GM19463 (cell line): ENCODE data around the gene ARL2.
"Not testable (repeated sequence)": the region's sequence is repeated elsewhere in the genome, so short reads cannot be mapped to it uniquely, and the experiment has no call there.

Experiments
- ATAC-seq: cut with Tn5 transposase; IDR thresholded peaks from one replicate; pipeline ENCODE4 v1.9.1; 2021; ENCODE audit warnings: mild to moderate bottlenecking, moderate library complexity; ENCODE audit not compliant: unreplicated experiment

The ARL2 gene

DNA sequence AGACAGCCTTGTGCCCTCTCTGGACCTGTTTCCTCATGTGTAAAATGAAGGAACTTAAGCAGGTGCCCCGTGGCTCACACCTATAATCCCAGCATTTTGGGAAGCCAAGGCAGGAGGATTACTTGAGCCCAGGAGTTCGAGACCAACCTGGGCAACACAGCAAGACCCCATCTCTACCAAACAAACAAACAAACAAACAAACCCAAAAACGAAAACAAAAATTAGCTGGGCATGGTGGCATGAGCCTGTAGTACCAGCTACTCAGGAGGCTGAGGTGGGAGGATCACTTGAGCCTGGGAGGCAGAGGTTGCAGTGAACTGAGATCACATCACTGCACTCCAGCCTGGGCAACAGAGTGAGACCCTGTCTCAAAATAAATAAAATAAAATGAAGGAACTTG, 10.0 kb upstream of the ARL2 start:
- not testable (repeated sequence) for ATAC-seq

DNA sequence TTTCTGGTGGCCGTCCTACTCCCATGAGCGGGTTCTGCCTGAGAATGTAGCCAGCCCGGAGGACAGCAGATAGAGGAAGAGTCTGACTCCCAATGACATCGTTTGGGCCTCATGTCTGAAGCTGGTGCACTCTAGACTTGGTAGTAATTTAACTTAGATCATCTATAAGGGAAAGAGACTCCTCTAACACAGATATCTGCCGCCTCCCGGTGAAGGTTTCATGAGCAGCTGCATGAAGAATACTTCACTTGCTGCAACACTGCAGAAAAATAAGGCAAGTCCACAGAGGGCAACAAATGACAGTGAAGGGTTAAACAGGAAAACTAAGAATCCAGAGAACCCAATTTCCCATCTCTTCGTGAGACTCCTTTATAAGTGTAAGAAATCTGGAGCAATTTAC, 5.9 kb upstream of the ARL2 start:
- no peak for ATAC-seq

DNA sequence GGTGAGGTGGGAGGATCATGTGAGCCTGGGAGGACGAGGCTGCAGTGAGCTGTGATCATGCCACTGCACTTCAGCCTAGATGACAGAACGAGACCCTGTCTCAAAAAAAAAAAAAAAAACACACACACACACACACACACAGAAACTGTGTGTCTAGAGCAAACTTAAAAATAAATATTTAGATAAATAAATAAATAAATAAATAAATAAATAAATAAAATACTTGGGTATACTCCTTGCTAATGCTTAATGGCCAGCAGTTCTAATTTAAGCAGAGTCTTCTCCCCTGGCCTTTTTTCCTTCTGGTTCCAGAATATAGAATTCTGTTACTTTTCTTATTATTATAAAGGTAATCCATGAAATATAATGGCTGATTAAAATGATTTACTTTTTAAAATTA, 5.1 kb upstream of the ARL2 start:
- no peak for ATAC-seq

DNA sequence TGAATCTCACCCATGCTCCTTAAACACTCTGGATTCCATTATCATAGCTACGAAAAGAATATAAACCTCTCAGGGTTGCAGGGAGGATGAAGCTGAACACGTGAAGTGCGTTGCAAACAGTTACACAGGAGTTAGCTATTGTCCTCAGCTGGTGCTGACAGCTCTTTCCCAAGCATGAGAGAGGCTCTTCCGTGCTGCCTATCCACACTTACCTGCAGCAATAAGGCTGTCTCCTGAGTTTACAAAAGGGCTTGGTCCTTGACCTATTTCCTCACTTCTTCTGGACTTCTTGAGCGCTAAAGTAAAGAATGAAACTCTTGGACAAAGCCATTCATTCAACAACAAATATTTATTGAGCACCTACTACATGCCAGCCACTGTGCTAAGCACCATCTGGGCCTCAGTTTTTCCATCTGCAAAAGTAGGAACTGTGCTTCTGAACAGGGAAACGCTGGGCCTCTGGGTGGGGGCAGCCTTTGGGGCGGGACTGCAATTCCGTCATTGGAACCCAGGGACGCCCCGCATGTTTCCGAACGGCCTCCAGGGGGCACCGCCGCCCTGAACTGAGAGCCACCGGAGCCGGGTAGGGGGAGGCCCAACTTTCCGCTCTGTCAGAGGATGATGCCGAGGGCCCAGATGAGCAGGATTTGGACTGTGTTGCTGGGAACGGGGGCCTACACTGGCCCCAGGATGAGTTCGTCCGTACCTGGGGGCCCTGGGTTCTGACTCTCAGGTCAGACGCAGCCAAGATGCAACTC, 651 bp upstream of the ARL2 start:
- peak; percentile 64 for ATAC-seq

DNA sequence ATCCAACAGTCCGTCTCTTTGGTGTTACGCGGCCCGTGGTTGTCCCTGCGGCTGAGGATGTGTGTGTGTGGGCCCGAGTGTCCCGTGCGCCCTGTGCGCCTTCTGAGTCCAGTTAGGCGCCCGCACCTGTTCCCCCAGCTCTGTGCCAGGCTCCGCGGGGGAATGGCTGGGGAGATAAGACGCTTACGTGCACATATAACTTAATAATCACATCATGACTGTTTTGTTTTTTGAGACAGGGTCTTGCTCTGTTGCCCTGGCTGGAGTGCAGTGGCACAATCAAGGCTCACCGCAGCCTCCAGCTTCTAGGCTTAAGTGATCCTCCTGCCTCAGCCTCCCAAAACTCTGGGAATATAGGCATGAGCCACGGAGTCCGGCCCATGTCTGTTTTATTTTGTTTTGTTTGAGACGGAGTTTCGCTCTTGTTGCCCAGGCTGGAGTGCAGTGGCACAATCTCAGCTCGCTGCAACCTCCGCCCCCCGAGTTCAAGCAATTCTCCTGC, 817 bp downstream of the ARL2 start:
- ATAC-seq: no peak

DNA sequence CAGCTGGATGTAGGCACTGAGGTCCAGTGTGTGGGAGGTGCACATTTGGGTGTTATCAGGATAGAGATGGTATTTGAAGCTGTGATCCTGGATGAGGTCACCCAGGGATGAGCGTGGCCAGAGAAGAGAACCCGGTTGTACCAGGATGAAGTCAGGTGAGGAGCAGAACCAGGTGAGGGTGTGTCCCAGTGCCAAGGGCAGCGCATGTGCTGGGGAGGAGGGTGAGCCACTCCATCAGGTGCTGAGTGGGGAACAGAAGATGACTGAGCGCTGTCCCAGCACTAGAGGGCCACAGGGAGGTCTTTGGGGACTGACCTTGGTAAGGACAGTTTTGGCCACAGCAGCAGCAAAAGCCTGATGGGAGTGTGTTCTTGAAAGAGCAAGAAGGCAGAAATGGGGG, 2.7 kb downstream of the ARL2 start:
- no peak for ATAC-seq

DNA sequence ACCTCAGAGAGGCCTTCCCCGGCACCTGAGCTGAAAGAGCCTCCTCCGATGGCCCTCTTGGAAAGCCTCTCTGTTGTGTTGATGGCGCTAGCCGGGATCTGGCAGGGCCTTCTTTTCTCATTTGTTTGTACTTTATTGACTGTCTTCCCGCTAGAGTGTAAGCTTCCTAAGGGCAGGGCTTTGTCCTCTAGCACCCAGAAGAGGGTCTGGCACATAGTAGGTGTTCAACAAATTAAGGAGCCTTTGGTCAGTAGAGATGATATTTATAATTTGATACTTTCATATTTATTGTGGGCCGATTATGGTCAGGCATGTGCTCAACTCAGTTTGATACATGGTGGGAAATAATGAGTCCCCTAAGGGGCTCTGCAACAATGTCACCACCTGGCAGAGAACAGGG, 4.0 kb downstream of the ARL2 start:
- no peak for ATAC-seq

DNA sequence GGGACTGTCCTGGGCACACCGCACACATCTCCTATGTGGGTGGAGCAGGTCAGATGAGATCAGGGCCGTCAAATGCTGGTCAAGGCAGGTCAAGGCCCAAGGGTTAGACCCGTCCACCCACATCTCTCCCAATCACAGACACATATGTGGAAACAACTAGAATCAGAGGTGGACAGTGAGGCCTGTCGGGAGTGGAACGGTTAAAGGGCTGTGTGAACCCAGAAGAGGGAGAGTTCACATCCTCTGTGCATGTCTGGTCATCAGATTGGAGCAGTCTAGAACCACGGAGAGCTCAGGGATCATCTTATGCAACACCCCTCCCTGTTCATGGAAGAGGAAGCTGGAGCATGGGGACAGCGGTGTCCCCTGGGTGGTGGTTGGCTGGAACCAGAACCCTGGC, 5.9 kb downstream of the ARL2 start:
- no peak for ATAC-seq

DNA sequence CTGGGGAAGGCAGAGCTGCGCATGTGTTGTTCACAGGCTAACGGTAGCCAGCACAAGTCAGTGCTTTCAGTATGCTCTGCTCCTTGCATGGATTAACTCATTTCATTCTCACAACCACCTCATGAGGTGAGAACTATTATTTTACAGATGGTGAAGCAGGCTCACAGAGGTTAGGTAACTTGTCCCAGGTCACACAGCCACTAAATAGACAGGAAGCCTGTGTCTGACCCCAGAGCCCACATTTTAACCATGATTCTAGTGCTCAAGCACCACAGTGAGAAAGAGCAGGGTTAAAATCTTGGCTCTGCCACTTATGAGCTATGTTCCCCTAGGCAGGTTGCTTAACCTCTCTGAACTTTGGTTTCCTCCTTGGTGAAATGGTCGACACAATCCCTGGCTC, 7.0 kb downstream of the ARL2 start:
- ATAC-seq: no peak

DNA sequence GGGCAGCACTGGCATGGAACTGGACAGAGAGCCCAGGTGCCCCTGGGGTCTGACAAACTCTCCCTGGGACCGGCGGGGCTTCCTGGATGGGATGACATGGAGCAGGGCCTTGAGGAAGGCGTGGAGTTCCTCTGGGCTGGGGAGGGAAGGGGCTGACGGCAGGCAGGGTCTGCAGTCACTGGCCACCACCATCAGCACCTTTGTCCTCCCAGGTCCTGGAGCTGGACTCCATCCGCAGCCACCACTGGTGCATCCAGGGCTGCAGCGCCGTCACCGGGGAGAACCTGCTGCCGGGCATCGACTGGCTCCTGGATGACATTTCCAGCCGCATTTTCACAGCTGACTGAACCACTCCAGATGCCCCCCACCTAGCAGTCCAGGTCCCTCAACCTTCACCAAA, 7.5 kb downstream of the ARL2 start:
- no peak for ATAC-seq

DNA sequence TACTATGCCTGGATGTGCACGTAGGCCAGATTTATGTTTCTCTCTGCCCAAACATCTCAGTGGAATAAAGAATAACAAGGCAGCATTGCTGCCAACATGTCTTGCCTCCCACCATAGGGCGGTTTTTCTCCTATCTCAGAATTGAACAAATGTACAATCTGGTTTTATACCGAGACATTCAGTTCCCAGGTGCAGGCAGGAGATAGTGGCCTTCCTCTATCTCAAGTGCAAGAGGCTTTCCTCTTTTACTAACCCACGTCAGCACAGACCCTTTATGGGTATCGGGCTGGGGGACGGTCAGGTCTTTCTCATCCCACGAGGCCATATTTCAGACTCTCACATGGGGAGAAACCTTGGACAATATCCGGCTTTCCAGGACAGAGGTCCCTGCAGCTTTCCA, 9.5 kb downstream of the ARL2 start:
- ATAC-seq: not testable (repeated sequence)

DNA sequence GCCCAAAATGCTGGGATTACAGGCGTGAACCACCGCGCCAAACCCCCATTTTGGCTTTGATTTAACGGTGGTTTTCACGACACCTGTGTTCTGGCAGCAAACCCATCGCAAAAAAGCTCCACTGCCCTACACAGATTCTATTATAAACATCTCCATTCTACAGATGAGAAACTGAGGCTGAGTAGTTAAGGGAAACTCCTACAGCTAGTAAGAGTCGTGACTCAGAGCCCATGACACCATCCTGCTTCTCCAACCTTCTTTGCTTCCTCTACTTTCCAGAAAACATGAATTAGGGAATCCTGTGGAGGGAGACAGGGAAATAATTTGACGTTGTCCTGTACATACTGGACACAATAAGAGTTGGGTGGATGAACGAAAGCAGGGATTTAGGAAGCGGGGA, 12.8 kb downstream of the ARL2 start:
- no peak for ATAC-seq

DNA sequence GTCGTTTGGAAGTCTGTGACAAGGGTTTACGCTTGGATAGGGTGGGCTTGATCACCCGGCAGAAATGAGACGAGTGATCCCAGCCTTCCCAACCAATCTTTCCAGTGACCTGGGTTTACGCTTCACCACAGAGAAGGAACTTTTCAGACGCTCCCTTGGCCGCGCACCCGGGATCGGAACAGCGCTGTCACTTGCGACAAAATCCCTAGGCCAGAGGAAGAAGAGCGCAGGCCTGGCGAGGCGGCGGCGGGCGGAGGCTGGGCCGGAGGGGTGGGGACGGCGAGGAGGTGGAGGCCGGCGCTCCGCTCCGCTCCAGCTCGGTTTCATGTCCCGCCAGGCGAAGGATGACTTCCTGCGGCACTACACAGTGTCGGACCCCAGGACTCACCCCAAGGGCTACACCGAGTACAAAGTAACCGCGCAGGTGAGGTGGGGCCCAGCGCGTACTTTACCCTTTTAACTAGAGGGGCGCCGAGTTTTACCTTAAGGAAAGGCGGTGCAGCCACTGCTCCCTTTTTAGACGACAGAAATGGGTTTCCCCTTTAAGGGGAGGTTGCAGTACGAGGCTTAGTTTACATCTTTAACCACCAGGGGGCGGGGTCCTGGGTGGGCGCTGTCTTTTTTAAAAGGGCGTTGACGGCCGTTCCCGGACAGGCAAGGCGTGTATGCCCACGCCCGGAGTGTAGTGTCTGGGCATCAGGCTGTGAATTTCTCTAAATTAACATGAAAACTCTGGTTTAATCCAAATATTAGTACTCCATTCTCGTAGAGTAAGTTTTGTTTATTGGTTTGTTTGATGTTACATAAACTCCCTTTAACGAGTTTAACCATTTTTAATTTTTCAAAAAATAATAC, 13.5 kb downstream of the ARL2 start, which contains the start of gene SNX15:
TSS of gene SNX15 (plus strand) at position 227 of the 855 bp plus-strand sequence. CDS start at position 326, 99 bp downstream.
- ATAC-seq: peak; percentile 81

DNA sequence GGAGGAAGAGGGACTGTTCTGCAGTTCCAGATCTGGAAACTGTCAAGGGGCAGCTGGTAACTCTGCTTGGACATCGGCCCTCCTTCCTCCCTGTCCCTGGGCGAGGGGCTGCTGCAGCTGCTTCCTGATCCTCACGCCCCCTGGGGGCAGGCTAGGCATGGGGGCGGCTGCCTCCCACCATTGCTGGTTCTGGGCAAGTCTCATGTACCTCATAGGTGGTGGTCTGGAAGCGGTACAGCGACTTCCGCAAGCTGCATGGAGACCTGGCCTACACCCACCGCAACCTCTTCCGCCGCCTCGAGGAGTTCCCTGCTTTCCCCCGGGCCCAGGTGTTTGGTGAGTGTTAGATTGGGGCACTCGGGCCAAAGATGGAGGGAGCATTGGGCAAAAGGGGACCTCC, 18.3 kb downstream of the ARL2 start:
- no peak for ATAC-seq

DNA sequence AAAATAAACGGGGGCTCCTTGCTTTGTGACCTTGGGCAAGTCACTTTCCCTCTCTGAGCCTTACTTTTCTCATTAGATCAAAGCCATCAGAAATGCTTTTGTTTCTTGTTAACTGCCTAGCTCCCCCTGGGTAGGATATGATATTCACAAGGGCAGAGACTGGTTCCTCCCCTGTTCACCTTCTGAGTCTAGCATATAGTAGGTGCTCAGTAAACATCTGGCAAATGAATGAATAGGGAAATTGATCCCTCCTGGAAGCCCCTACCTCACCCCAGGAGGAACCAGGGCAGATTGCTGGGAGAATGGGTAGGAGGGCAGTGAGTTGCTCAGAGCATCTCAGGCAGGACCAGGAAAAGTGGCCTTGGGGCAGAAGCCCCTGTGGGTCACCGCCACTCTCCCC, 20.5 kb downstream of the ARL2 start:
- no peak for ATAC-seq

DNA sequence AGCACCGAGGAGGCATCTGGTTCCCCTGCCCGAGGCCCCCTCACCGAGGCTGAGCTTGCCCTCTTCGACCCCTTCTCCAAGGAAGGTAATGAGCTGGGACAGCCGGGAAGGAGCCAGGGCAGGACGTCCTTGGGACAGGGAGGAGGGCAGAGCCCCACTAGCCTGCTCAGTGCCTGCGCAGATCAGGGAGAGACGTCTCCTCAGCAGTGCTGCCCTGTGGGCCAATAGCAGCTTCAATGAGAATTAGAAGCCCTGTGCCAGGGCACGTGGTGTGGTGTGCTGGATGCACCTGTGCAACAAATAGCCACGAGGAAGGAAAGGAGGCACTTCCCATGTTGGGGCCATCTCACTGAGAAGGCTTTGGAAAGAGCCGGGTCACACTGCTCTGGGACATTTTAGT, 21.6 kb downstream of the ARL2 start:
- no peak for ATAC-seq

DNA sequence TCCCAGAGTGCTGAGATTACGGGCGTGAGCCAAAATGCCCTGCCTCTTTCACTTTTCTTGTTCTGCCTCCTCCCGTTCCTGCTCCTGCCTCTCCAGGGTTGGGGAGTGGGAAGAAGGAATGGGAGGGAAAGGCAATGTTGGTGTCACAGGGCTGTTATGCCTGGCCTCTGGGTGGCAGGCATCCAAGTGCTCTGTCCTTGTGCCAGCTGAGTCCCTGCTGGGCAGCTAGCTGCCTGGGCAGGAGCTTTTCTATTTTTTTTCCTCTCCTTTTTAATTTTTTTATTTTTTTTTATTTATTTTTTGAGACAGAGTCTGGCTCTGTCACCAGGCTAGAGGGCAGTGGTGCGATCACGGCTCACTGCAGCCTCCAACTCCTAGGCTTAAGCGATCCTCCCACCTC, 23.0 kb downstream of the ARL2 start:
- no peak for ATAC-seq

DNA sequence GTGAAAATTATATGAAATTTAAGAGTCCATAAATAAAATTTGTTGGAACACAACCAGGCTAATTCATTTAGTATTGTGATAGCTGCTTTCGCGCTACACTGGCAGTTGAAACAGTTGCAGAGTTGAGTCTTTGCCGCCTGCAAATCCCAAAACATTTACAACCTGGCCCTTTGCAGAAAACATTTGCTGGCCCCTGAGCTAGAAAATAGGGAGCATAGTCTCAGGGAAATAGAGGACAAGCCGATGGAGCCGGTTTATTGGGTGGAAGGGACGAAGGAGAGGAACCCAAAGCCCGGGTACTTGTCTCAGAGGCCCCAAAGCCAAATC, 26.5 kb downstream of the ARL2 start:
- no peak for ATAC-seq

DNA sequence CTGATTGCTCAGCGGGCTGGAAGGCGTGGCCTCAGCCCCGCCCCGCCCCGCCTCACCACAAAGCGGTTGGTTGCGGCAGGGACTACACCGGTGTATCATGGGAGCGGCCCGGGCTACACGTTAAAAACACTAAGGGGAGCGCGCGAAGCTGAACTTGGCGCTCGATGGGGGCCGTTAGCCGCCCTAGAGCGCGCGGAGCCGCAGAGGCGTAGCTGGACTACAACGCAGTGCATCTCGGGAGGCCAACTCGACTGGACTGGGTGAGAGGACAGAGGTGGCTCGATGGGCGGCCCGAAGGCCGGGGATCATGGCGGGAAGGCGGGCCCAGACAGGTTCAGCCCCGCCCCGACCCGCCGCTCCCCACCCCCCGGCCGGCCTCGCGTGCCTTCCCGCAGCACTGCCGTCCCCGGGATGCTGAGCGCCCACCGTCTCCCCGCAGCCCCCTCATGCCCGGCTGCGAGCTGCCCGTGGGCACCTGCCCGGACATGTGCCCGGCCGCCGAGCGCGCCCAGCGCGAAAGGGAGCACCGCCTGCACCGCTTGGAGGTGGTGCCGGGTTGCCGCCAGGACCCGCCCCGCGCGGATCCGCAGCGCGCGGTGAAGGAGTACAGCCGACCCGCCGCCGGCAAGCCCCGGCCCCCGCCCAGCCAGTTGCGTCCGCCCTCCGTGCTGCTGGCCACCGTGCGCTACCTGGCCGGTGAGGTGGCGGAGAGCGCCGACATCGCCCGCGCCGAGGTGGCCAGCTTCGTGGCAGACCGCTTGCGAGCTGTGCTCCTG, 27.1 kb downstream of the ARL2 start, which contains the start of gene SAC3D1:
TSS of gene SAC3D1 (plus strand) at position 364 of the 776 bp plus-strand sequence. CDS start at position 447, 83 bp downstream.
- ATAC-seq: peak; percentile 91

DNA sequence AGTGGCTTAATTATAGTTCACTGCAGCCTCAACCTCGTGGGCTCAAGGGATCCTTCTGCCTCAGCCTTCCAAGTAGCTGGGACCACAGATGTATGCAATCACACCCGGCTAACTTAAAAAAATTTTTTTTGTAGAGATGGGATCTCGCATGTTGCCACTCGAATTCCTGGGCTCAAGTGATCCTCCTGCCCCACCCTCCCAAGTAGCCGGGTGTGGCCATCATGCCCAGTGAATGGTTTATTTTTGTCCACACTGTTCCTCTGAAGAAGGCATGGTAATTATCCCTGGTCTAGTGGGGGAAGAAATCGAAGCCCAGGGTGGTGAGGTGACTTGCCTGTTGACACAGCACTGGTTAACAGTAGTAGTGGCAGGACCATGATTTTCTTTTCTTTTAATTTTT, 28.9 kb downstream of the ARL2 start:
- ATAC-seq: no peak

DNA sequence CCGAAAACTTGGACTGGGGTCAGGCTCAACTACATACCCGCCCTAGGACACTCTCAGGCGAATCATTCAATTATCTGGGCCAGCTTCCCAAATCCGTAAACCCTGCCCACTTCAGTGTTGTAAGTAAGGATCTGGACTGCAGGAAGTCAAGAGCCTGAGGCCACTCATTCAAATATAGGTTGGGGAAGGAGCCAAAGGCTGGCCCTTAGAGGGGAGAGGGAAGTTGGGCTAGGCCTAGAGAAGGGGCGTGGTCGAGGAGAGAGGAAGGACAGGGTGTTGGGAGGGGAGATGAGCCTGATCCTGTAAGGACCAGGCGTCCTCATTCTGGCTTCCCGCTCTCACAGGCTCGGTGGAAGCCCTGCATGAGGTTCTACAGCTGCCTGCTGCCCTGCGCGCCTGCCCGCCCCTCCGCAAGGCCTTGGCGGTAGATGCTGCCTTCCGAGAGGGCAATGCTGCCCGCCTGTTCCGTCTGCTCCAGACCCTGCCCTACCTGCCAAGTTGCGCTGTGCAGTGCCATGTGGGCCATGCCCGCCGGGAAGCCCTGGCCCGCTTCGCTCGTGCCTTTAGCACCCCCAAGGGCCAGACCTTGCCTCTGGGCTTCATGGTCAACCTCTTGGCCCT, 30.0 kb downstream of the ARL2 start:
- ATAC-seq: no peak
